Activated CD8-positive, alpha-beta memory T cell treated with anti-CD3 and anti-CD28 coated beads, Interleukin-2, amount 50 U/mL, for 4 hours (primary cell): ENCODE data around the gene SULT2B1.
"Not testable (repeated sequence)": the region's sequence is repeated elsewhere in the genome, so short reads cannot be mapped to it uniquely, and the experiment has no call there.

Experiments used
- DNase-seq: peaks from one replicate; pipeline ENCODE4 v3.0.0-alpha.2; 2020

SULT2B1 gene

DNA sequence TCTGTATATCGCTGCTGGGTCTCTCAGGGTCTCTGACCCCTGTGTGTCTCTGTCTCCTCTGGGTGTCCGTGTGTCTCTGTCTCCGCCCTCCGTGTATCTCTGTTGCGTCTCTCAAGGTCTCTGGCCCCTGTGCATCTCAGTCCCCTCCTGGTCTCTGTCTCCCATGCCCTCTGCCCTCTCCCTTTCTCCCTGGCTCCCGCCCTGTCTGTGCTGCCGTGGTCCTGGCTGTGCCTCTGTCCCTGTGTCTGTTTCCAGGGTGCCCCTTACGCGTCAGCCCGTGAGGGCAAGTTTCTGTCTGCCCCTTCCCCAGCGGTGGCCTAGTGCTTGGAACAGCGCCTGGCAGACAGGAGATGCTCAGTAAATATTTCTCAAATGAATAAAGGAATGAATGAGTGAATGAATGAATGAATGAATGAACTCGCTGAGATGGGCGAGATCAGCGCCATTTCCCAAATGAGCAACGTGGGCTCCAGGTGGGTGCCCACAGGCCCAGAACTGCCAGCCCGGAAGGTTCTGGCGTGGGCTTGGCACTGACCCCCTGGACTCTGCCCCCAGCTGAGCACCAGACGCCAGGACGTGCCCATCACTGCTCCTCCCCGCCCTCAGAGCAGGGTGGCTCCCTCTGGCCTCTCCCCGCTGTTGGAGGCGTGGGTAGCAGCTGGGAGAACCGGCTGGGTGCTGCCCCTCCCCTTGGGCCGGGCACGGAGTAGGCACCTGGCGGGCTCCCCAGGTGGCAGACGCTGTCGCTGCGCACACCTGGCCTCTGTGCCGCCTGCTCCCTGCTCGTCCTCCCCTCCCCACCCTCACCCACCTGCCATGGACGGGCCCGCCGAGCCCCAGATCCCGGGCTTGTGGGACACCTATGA lies at the start of gene SULT2B1:
SULT2B1 (plus strand) TSS at position 736 of the 866 bp plus-strand sequence; CDS start at position 817, 81 bp downstream.
- no peak for DNase-seq

DNA sequence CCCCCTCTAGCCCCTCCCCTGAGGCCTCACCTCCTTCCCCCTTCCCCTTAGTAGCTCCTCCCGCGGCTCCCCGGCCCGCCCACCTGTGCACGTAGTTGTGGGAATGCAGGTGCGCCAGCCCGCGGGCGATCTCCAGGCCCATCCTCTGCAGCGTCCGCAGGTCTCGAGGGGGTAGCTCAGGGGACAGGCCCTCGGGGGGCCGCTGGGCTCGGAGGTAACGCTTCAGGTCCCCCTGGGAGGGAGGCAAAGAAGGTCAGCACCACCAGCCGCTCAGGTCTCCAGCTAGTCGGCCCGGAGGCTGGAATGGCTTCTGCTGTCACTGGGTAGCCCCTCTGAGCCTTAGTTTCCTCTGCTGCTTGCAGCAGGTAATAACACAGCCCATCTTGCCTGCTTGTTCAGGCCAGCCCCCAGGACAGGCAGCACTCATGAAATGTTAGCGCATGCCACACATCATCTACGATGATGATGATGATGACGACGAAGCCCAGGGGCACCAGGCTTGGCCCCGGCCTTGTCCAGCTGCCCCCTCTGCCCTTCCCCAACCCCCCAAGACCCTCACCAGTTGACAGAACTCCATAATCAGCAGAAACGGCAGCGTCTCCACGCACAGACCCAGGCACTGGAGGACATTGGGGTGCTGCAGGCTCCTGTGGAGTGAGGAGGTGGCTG lies 49.5 kb upstream of the SULT2B1 start:
- peak; percentile 68 for DNase-seq

DNA sequence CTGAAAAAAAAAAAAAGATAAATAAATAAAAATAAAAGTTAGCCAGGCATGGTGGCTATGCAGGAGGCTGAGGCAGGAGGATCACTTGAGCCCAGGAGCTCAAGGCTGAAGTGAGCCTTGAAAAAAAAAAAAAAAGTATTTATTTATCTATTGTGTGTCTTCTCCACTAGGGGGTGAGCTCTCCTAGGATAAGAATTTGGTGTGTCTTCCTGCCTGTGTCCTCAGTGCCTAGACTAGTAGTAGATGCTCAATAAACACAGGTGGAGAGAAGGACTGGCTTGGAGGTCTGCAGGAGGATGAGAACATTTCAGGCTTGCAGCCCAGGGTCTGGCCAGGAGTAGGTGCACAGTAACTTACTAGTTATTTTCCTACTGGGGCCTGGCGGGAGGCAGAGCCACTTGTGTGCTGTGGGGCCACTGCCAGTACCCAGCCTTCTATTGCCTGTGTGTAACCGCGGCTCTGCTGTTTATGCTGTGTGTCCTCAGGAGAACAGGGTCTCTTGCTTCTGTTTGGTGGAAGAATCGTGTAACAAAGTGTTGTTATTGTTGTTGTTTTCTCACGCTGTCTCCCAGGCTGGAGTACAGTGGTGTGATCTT lies 45.7 kb upstream of the SULT2B1 start:
- no peak for DNase-seq

DNA sequence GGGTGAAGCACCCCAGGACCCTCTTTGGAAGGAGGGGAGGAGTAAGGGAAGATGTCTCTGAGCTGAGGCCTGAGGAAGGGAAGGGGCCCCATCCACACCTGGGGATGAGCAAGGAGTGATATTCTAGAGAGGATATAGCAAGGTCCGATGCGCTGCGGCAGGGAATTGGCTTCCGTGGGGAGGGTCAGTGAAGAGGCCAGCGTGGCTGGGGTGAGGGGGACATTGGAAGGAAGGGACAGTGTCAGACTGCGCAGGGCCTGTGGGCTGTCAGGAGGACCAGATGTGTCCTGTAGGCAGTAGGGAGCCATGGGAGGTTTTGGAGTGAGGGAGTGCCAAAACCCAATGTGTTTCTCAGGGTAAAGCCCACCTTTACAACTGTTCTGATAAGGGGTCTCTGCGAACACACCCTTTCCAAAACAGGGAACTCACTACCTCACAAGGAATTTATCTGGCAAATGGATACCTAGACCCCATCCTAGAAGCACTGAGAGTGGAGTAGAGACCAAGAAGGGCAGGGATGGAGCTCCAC lies 44.0 kb upstream of the SULT2B1 start:
- DNase-seq = no peak

DNA sequence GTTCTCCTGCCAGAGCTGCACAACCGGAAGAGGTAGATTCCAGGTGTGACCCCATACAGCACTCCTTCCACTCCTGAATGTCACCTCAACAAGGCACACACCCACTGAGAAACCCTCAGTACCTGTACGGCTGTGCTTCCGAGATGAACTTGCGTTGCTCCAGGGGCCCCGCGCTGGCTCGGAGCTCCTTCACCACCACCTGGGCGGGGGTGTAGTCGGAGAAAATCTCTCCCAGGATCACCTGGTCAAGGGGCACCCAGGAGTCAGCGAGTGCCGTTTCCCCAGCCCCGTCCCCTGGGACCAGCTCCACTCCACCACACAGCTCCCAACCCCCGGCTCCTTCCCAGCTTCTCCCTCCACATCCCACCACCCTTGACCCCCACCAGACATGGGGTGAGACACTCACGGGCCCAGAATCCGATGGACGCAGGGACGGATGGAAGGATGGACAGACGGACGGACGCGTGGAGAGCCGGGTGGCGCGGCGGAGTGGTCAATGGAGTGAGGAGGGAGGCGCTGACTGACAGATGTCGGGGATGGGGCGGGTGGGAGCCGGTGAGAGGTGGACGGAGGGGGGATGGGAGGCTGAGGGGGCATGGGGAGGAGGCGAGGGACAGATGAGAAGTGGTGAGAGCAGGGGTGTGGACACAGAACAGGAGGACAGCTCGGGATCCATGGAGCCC lies 43.1 kb upstream of the SULT2B1 start:
- DNase-seq = no peak

DNA sequence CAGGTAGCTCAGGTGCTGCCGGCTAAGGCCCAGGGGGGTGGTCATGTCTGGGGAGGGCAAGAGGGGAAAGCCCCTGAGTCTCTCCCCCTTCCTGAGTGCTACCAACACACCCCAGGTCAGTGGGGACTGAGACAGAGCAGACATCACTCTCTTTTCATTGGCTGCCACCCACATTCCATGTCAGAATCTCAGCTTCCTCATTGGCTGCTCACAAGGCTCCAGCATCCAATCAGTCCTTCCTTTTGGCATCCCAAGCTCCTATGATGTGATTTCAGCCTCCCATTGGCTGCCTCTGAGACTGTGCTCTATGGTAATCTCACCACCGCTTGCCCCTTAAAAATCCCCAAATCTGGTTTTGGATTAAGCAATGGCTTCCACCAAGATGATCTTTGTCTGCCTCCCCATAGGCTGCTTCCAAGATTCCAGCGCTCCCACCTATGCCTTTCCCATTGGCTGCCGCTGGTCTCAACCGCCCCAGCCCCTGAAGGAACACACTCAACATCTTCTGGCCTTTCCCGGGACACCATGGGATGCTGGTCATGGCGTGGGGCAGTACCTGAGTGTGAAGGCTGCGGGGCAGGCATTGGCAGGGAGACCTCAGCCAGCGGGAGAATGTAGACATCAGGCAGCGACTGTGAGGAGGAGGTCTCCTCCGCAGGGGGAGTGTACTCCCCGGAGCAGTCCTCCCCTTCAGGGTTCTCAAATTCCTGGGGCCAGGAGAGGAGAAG lies 42.3 kb upstream of the SULT2B1 start:
- no peak for DNase-seq

DNA sequence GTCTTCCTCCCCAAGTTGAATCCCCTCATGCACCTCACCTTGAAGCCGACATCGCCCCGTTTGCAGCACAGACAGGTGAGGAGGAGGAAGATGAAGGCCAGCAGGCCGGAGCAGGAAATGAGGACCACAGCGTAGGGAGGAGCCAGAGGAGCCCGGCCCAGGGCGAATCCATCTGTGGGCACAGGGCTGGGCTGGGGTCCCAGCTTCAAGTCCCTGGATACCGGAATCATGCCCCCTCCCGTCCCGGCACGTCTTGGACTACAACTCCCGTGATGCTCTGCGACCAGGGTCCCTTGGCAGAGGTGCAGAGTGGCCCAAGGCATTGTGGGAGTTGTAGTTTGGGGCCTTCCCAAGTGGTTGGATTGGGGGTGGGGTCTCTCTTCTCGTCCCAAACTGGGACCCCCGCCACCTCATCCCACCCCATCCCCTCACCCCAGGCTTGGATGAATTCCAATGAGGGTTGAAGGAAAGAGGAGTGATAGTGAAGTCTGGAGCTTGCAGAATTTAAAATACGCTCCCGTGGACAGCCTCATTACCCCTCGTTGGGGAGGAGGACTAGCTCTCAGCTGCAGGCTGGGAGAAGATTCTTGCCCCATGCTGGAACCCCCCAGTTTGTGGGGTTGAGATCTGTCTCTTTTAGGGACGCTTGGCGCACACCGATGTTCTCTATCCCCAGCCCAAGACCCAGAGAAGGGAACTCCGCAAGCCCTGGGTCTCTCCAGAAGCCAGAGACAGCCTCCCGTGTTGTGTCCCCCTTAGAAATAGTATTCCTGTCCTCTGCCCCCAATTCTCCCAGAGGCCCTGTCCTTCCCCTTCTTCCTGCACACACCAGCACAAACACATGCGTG lies 41.3 kb upstream of the SULT2B1 start:
- DNase-seq = peak; percentile 75

DNA sequence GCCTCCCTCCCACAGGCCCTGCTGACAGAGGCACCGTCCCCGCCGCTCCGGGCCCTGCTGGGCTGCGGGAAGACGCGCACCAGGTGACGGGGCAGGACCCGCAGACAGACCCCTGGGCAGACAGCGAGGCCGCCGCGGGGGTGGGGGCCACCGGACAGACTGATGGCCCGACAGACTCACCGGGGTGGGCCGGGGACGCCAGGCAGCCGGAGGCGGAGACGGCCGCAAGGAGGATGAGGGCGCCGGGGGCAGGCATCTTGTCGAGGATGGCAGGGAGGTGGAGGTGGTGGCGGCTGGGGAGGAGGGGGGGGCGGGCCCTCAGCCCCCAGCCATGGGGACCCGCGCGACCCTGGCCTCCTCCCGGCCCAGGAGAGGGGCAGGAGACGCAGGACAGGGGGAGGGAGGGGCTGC lies 40.6 kb upstream of the SULT2B1 start:
- DNase-seq = no peak

DNA sequence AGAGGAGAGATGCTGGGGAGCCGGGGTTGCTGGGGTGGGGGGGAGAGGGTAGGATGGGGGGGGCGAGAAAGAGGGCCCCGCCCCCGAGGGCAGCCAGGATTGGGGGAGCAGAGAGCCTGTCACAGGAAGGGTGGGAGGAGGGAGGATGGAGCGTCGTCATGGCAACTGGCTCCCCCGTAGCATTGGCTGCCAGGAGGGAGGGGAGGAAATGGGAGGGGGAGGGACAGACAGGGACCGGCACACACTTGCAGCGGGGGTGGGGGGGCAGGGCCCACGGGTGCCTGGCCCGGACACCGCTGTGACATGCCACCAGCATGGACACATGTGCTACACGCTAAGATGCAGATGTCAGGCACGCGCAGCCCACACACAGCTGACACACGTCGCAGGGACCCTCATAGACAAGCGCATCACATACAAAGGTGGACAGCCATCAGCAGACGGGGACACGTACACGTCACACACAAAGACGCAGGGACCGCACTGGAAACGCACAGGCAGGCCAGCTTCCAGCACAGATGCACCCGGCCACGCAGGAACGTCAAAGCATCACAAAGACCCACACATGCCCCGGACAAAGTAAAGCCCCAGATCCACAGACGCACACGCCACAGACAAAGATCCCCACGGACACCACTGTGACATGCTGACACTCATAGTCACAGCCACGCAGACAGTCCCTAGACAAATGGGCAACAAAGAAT lies 40.0 kb upstream of the SULT2B1 start, which contains the start of gene LMTK3:
LMTK3 (minus strand) TSS at position 36 of the 704 bp plus-strand sequence. CDS start 259 bp downstream, outside the sequence.
- peak; percentile 76 for DNase-seq

DNA sequence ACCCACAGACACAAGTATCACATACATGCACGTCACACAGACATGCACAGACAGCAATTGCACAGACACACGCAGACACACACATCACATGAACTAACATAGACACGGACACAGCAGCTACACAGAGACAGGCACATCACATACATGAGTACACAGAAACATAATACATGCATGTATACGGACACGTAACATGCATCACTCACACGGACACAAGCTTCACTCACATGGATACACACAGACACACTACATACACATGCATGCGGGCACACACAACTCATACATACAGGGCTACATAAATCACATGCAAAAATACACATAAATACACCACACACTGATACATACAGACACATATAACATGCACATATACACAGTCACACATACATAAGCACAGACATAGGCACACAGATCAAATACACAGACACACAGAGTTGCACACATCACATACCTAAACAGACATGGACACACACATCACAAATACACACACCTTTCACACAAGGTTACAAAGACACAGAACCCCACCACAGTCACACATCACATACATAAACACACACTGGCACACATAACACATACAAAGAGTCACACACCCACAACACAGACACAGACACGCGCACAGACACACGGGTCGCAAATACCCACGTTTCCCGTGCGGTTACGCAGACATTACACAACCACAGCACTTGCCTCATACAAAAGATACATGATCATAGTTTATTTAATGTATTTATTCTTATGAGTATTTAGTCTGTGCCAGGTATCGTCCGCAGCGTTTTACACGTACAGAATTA lies 39.3 kb upstream of the SULT2B1 start:
- DNase-seq = no peak

DNA sequence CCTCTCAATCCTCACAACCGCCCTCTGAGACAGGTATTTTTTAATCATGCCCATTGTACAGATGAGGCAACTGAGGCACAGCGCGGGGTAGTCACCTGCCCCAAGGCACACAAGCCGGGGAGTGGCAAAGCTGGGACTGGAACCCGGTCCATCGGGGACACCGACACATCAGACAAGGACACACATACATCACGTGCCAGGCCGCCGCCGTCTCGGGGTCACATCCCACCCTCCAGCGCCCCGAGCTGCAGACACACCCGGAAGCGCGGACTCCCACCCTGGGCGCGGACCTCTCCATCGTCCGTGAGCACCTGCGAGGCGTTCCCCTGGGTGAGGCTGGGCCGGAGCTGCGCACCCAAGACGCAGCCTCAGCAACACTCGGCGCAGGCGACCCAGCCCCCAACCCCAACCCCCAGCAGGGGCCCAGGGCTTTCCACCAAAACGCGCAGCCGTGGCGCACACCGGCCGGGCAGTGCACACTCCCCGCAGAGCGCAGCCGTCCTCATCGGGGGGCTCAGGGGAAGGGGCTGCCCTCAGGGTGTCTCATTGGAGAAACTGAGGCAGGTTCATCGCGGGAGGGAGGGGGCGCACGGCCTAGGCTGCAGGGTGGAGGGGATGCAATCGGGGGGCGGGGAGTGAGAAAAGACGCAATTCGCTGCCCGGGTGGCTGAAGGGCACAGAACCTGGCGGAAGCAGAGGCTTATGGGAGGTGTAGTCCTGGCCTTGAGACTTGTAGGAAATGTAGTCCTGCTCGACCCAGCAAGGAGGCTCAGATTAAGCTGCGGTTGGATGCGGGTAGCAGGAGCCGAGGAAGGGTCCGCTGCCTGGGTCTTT lies 38.5 kb upstream of the SULT2B1 start:
- DNase-seq = peak; percentile 76

DNA sequence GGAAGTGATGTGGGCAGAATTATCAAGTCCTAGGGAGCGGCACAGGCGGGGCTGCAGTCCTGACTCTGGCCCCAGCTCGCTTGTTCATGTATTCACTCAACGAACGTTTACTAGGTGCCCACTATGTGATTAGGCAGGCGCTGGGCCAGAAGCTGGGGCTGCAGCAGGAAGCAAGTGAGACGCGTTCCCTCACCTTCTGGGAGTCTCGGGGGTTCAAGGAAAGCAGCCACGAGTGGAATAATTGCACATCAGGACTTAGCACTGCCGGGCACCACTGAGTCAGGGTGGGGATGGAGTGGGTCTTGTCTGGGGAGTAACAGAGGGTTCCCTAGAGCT lies 37.9 kb upstream of the SULT2B1 start:
- DNase-seq = no peak

DNA sequence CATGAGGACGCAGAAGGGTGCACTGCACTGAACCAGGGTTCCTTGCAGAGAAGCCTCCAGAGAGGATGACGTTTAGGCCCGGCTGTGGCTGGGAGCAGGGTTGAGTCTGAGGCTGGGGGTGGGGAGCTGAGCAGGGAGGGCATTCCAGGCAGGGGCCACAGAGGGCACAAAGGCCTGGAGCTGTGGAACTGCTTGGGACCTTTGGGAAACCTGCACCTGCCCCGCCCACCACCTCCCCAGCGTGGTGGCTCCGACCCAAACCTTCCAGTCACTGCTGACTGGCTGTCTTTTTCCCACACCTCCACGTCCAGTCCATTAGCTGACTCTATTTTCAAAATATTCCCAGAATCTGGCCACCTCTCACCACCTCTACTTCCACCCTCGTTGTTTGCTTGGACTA lies 35.4 kb upstream of the SULT2B1 start:
- DNase-seq = no peak

DNA sequence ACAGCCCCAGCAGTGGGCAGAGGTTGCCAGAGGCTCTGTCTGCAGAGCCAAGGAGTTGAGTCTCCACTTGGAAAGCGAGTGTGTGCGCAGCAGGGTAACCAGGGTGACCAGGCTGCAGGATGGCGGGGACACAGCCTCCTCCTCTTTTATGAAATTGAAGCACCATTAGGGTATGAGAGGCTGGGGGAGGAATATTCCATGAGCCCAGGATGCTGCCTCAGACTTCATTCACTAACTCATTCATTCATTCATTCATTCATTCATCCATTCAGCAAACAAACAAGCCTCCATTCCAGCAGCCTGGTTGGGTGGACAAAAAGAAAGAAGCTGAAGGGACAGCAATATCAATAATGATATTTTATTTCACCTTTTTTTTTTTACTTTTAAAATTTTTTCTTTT lies 33.8 kb upstream of the SULT2B1 start:
- no peak for DNase-seq

DNA sequence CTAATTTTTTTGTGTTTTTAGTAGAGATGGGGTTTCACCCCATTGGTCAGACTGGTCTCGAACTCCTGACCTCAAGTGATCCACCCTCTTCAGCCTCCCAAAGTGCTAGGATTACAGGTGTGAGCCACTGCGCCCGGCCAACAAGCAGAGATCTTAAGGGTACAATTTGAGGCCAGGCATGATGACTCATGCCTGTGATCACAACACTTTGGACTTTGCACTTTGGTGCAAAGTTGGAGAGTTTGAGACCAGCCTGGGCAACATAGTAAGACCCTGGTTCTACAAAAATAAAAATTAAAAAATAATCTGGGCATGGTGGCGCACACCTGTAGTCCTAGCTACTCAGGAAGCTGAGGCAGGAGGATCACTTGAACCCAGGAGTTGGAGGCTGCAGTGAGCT lies 32.5 kb upstream of the SULT2B1 start:
- not testable (repeated sequence) for DNase-seq

DNA sequence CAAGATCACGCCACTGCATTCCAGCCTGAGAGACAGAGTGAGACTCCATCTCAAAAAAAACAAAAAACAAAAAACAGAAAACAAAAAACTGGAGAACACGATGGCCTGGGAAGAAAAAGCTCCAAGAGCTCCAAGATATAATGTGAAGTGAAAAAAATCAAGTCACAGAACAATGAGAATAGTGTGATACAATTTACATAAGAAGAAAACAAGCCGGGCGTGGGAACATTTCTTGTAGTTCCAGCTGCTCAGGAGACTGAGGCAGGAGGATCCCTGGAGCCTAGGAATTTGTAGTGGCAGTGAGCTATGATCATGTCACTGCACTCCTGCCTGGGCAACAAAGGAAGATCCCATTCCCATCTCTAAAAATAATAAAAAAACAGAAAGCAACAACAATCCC lies 31.8 kb upstream of the SULT2B1 start:
- no peak for DNase-seq

DNA sequence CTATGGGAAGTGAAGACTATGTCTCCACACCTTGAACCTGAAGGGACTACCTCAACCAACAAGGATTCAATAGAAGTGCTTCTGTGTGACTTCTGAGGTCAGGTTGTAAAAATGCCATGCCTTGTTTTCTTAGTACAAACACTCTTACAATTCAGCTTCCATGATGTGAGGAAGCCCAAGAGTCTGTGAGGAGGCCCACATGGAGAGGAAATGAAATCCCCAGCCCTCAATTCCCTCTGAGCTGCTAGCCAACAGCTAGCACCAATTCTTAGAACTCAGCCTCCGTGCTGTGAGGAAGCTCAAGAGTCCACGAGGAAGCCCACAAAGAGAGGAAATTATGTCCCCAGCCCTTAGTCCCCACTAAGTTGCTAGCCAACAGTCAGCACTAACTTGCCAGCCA lies 27.8 kb upstream of the SULT2B1 start:
- DNase-seq = no peak

DNA sequence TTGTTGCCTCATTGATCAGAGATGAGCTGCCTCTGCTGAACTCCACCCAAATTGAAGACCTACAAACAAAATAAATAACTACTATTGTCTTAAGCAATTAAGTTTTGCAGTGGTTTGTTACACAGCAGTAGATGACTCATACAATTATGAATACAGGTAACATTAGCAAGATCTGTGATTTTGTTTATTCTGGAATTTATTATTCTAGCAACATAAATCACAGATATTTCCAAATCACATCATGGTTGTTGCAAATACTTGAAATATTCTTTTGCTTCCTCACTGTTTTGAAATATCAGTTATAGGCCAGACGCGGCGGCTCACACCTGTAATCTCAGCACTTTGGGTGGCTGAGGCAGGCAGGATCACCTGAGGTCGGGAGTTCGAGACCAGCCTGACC lies 27.2 kb upstream of the SULT2B1 start:
- no peak for DNase-seq

DNA sequence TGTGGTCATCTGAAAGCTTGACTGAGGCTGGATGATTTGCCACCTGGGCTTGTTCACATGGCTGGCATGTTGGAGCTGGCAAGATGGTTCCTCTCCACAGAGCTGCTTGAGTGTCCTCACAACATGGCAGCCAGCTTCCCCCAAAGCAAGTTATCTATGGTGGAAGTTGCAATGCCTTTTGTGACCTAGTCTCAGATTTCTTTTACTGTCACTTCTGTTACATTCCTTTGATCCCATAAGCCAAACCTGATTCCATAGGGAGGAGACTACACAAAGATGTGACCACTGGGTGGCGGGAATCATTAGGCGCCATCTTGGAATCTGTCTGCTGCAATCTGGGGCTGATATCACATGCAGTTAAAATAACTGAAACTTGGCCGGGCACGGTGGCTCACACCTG lies 22.8 kb upstream of the SULT2B1 start:
- DNase-seq = no peak
